Uterus (tissue), 4 donors: ENCODE data around the gene KRCC1. TPM values are rescaled to one million over a fixed set of nuclear protein-coding genes. Genes with fewer than 3 reads are reported as not detected.

Experiments used
- DNase-seq, 2 donors: peaks; one replicate each; pipeline ENCODE4 v3.0.0-alpha.2; 2019 to 2020
- H3K27ac ChIP-seq, 2 donors: fragments of 200-600 bp; sonication (generic); 1 replicate in 1 of 2; 2 replicates in 1 of 2; pipeline ENCODE4 v1.5.1; 2016 to 2018
- H3K27me3 ChIP-seq, 2 donors: fragments of 200-600 bp; sonication (generic); one replicate each; pipeline ENCODE4 v1.5.1; 2018 to 2019; ENCODE audit warnings: control low read depth in 1 of 2
- H3K36me3 ChIP-seq, 2 donors: fragments of 200-600 bp; sonication (generic); one replicate each; pipeline ENCODE4 v1.5.1; 2019; ENCODE audit warnings: control low read depth in 1 of 2
- H3K4me1 ChIP-seq, 2 donors: fragments of 200-600 bp; sonication (generic); one replicate each; pipeline ENCODE4 v1.5.1; 2018 to 2019; ENCODE audit warnings: control low read depth in 1 of 2
- H3K4me3 ChIP-seq, 2 donors: fragments of 200-600 bp; sonication (generic); 1 replicate in 1 of 2; 2 replicates in 1 of 2; pipeline ENCODE4 v1.5.1; 2018 to 2019; ENCODE audit warnings: mild to moderate bottlenecking in 1 of 2
- H3K9me3 ChIP-seq, 2 donors: fragments of 200-600 bp; sonication (generic); one replicate each; pipeline ENCODE4 v1.5.1; 2019; ENCODE audit warnings: control low read depth in 1 of 2
- CTCF ChIP-seq, 4 experiments: fragments of 200-600 bp in 2 of 4; fragments of 450-650 bp in 2 of 4; sonication (generic) in 2 of 4; IDR thresholded peaks; one replicate each; pipeline ENCODE4 v1.5.1; 2016 to 2019; ENCODE audit warnings: antibody characterized with exemption in 4 of 4, mild to moderate bottlenecking in 2 of 4, moderate library complexity in 1 of 4
- POLR2A ChIP-seq, 2 donors: fragments of 450-650 bp; IDR thresholded peaks; one replicate each; pipeline ENCODE4 v1.6.1; 2016; ENCODE audit warnings: antibody characterized with exemption in 2 of 2, mild to moderate bottlenecking in 1 of 2, moderate library complexity in 1 of 2
- intact Hi-C: fragments of 100-400 bp; cut with DNase I; formaldehyde crosslinking; loops from one replicate; pipeline ENCODE4 v1.15.1; 2023; ENCODE audit warnings: low total_unique reads
- total RNA-seq, 4 donors: library from RNA; depleted of rRNA in 3 of 4; stranded (reverse); fragments of >200 nt in 3 of 4; gene quantifications; one replicate each; pipeline versions ENCODE4 v1.1.0 to v1.2.4, GENCODE V29; 2014 to 2023
- donor health status: DM: yes; HTN: yes; CAD: no.

Gene KRCC1
- total RNA-seq, 4 donors from 2014 or later, result 19.7 to 62.1 (median 30.1) TPM

GRCh38 chr2:88078643-88079172 is 23.1 kb upstream of the KRCC1 start:
- Histone ChIP-seq H3K27me3 (no peaks in the 10 kb centered on the region), H3K4me1 (no peaks in the 10 kb centered on the region), H3K36me3 (no peaks in the 10 kb centered on the region), H3K9me3 (no peaks in the 10 kb centered on the region), H3K4me3 (no peak overlapping the region), H3K27ac (no peak overlapping the region)
- TF ChIP-seq CTCF (IDR thresholded peaks at IDR 0.05) (no peak), POLR2A (IDR thresholded peaks at IDR 0.05) (no peak)
- no peak for DNase-seq
- intact Hi-C loops, result no loop called here

- H3K27me3 ChIP-seq, result no peaks in the 10 kb centered on the region
- H3K36me3 ChIP-seq, result no peaks in the 10 kb centered on the region
- H3K9me3 ChIP-seq, result no peaks in the 10 kb centered on the region
- no peak overlapping the region for H3K4me3 ChIP-seq
- TF ChIP-seq CTCF (IDR thresholded peaks at IDR 0.05), result no peak
- TF ChIP-seq POLR2A (IDR thresholded peaks at IDR 0.05), result no peak
- H3K4me1 ChIP-seq, result no peaks in the 10 kb centered on the region
- no peak overlapping the region for H3K27ac ChIP-seq
- intact Hi-C loops, result no loop called here
- no peak for DNase-seq
Observed at GRCh38 chr2:88077080-88077479, 21.5 kb upstream of the KRCC1 start.

GRCh38 chr2:88074854-88075292 is 19.3 kb upstream of the KRCC1 start:
- no peak for DNase-seq
- no peaks in the 10 kb centered on the region for H3K9me3 ChIP-seq
- H3K27ac ChIP-seq, result no peak overlapping the region
- H3K4me3 ChIP-seq, result no peak overlapping the region
- TF ChIP-seq CTCF (IDR thresholded peaks at IDR 0.05) (no peak), POLR2A (IDR thresholded peaks at IDR 0.05) (no peak)
- H3K36me3 ChIP-seq, result no peaks in the 10 kb centered on the region
- intact Hi-C loops, result no loop called here
- H3K4me1 ChIP-seq, result no peaks in the 10 kb centered on the region
- no peaks in the 10 kb centered on the region for H3K27me3 ChIP-seq

- intact Hi-C loops, result no loop called here
- no peak overlapping the region for H3K27ac ChIP-seq
- no peak for TF ChIP-seq CTCF (IDR thresholded peaks at IDR 0.05)
- TF ChIP-seq POLR2A (IDR thresholded peaks at IDR 0.05), result no peak
Observed at GRCh38 chr2:88074150-88074549, 18.6 kb upstream of the KRCC1 start.

GRCh38 chr2:88071365-88071764 is 15.8 kb upstream of the KRCC1 start:
- no peak for TF ChIP-seq POLR2A (IDR thresholded peaks at IDR 0.05)
- TF ChIP-seq CTCF (IDR thresholded peaks at IDR 0.05), result no peak
- no peaks in the 10 kb centered on the region for H3K27me3 ChIP-seq
- no peaks in the 10 kb centered on the region for H3K4me1 ChIP-seq
- intact Hi-C loops, result no loop called here
- no peaks in the 10 kb centered on the region for H3K9me3 ChIP-seq
- no peak overlapping the region for H3K27ac ChIP-seq
- DNase-seq, result no peak
- no peaks in the 10 kb centered on the region for H3K36me3 ChIP-seq
- no peak overlapping the region for H3K4me3 ChIP-seq

More at GRCh38 chr2:88074150-88074549, 18.6 kb upstream of the KRCC1 start:
- H3K4me1 ChIP-seq, result no peaks in the 10 kb centered on the region
- H3K4me3 ChIP-seq, result no peak overlapping the region
- H3K27me3 ChIP-seq, result no peaks in the 10 kb centered on the region
- no peaks in the 10 kb centered on the region for H3K36me3 ChIP-seq
- DNase-seq, result no peak
- H3K9me3 ChIP-seq, result no peaks in the 10 kb centered on the region
